Measurements from ENCODE around the gene RBM44.

The RBM44 gene

GRCh38 chr2:237752761-237753165 lies 45.8 kb upstream of the RBM44 start:
- DNase-seq (ENCODE audit: low read depth in 1 of 2, low spot score in 1 of 2): no peak
- Histone ChIP-seq H3K4me3 (replicated peaks; ENCODE audit: insufficient read depth, low read length) (no peak overlapping the region), H3K27me3 (ENCODE audit: insufficient read depth, poor library complexity, severe bottlenecking) (no peaks in the 10 kb centered on the region), H3K27ac (replicated peaks) (no peak overlapping the region)
- TF ChIP-seq POLR2AphosphoS5 (IDR thresholded peaks at IDR 0.05; ENCODE audit: low read depth): no peak
- no peak for TF ChIP-seq CTCF (IDR thresholded peaks at IDR 0.05; ENCODE audit: insufficient read depth, low read length)
- TF ChIP-seq SPI1 (IDR thresholded peaks at IDR 0.05; ENCODE audit: borderline replicate concordance, low read depth): no peak

GRCh38 chr2:237754182-237754581 lies 44.4 kb upstream of the RBM44 start:
- no peak overlapping the region for H3K27ac ChIP-seq (replicated peaks)
- TF ChIP-seq REST (IDR thresholded peaks at IDR 0.05; ENCODE audit: insufficient replicate concordance, low read depth): no peak
- no peak for TF ChIP-seq POLR2AphosphoS5 (IDR thresholded peaks at IDR 0.05; ENCODE audit: low read depth)
- TF ChIP-seq CTCF (IDR thresholded peaks at IDR 0.05; ENCODE audit: insufficient read depth, low read length): no peak
- TF ChIP-seq SPI1 (IDR thresholded peaks at IDR 0.05; ENCODE audit: borderline replicate concordance, low read depth): no peak
- TF ChIP-seq GABPA (IDR thresholded peaks at IDR 0.05; ENCODE audit: low read depth): no peak
- DNase-seq (ENCODE audit: low read depth in 1 of 2, low spot score in 1 of 2): no peak

GRCh38 chr2:237754626-237755248 lies 43.8 kb upstream of the RBM44 start:
- Histone ChIP-seq H3K27ac (replicated peaks) (no peak overlapping the region), H3K4me3 (replicated peaks; ENCODE audit: insufficient read depth, low read length) (no peak overlapping the region), H3K27me3 (ENCODE audit: insufficient read depth, poor library complexity, severe bottlenecking) (no peaks in the 10 kb centered on the region)
- no peak for TF ChIP-seq SPI1 (IDR thresholded peaks at IDR 0.05; ENCODE audit: borderline replicate concordance, low read depth)
- TF ChIP-seq POLR2AphosphoS5 (IDR thresholded peaks at IDR 0.05; ENCODE audit: low read depth): no peak
- no peak for TF ChIP-seq REST (IDR thresholded peaks at IDR 0.05; ENCODE audit: insufficient replicate concordance, low read depth)
- no peak for TF ChIP-seq CTCF (IDR thresholded peaks at IDR 0.05; ENCODE audit: insufficient read depth, low read length)
- no peak for TF ChIP-seq GABPA (IDR thresholded peaks at IDR 0.05; ENCODE audit: low read depth)
- DNase-seq (ENCODE audit: low read depth in 1 of 2, low spot score in 1 of 2): no peak

More at GRCh38 chr2:237754182-237754581, 44.4 kb upstream of the RBM44 start:
- Histone ChIP-seq H3K4me3 (replicated peaks; ENCODE audit: insufficient read depth, low read length) (no peak overlapping the region), H3K27me3 (ENCODE audit: insufficient read depth, poor library complexity, severe bottlenecking) (no peaks in the 10 kb centered on the region)

GRCh38 chr2:237757616-237758015 lies 41.0 kb upstream of the RBM44 start:
- no peak for TF ChIP-seq POLR2AphosphoS5 (IDR thresholded peaks at IDR 0.05; ENCODE audit: low read depth)
- TF ChIP-seq GABPA (IDR thresholded peaks at IDR 0.05; ENCODE audit: low read depth): no peak
- TF ChIP-seq REST (IDR thresholded peaks at IDR 0.05; ENCODE audit: insufficient replicate concordance, low read depth): no peak
- TF ChIP-seq SPI1 (IDR thresholded peaks at IDR 0.05; ENCODE audit: borderline replicate concordance, low read depth): no peak
- no peak for TF ChIP-seq CTCF (IDR thresholded peaks at IDR 0.05; ENCODE audit: insufficient read depth, low read length)
- H3K27me3 ChIP-seq (ENCODE audit: insufficient read depth, poor library complexity, severe bottlenecking): no peaks in the 10 kb centered on the region
- no peak for DNase-seq (ENCODE audit: low read depth in 1 of 2, low spot score in 1 of 2)
- H3K27ac ChIP-seq (replicated peaks): no peak overlapping the region
- H3K4me3 ChIP-seq (replicated peaks; ENCODE audit: insufficient read depth, low read length): no peak overlapping the region
